ENCODE data around the gene CFAP58. TPM values are rescaled to one million over a fixed set of nuclear protein-coding genes. Genes with fewer than 3 reads are reported as not detected.

CFAP58 gene
- total RNA-seq, 2 experiments from 2014 or later = 0.59 to 0.86 TPM

GRCh38 chr10:104324931-104325330, 28.7 kb upstream of the CFAP58 start:
- H3K9me3 Mint-ChIP-seq = no peaks in the 10 kb centered on the region
- intact Hi-C loops (cut with micrococcal nuclease) = no loop called here
- peak overlapping the region; percentile 81 for H3K27ac Mint-ChIP-seq
- H3K4me3 Mint-ChIP-seq = peak overlapping the region; percentile 62
- H3K27me3 Mint-ChIP-seq (ENCODE audit: low read depth) = no peaks in the 10 kb centered on the region
- DNase-seq = no peak
- H3K36me3 Mint-ChIP-seq (ENCODE audit: low read depth) = peaks cover 18% of the 10 kb centered on the region
- CTCF ChIA-PET = interaction anchor here (1.3 to 11.4 kb wide), 4 partner anchors 19 to 50 kb away, joined by 4 to 63 read pairs (median 6); no protein-coding TSS in a partner anchor
- peaks cover 98% of the 10 kb centered on the region for H3K4me1 Mint-ChIP-seq (ENCODE audit: low read depth)

GRCh38 chr10:104325436-104326435, 27.9 kb upstream of the CFAP58 start:
- Mint-ChIP-seq H3K27me3 (ENCODE audit: low read depth) (no peaks in the 10 kb centered on the region), H3K4me3 (no peak overlapping the region), H3K9me3 (no peaks in the 10 kb centered on the region), H3K36me3 (ENCODE audit: low read depth) (peaks cover 18% of the 10 kb centered on the region), H3K27ac (peak overlapping the region; percentile 81), H3K4me1 (ENCODE audit: low read depth) (peaks cover 98% of the 10 kb centered on the region)
- no peak for DNase-seq
- intact Hi-C loops (cut with micrococcal nuclease) = no loop called here
- CTCF ChIA-PET = interaction anchor here (1.3 to 11.4 kb wide), 2 partner anchors 19 to 51 kb away, joined by 5 to 63 read pairs; no protein-coding TSS in a partner anchor

- Mint-ChIP-seq H3K4me1 (ENCODE audit: low read depth) (peaks cover 100% of the 10 kb centered on the region), H3K27ac (peak overlapping the region; percentile 72), H3K9me3 (no peaks in the 10 kb centered on the region), H3K27me3 (ENCODE audit: low read depth) (no peaks in the 10 kb centered on the region), H3K36me3 (ENCODE audit: low read depth) (peaks cover 16% of the 10 kb centered on the region), H3K4me3 (peak overlapping the region; percentile 72)
- no peak for DNase-seq
- intact Hi-C loops (cut with micrococcal nuclease) = no loop called here
- CTCF ChIA-PET = interaction anchor here (0.8 to 11.4 kb wide), 3 partner anchors 21 to 34 kb away, joined by 3 to 63 read pairs (median 4); no protein-coding TSS in a partner anchor
These were observed 26.5 kb upstream of the CFAP58 start for GRCh38 chr10:104326991-104327610.

GRCh38 chr10:104327745-104328645, 25.6 kb upstream of the CFAP58 start:
- Mint-ChIP-seq H3K4me3 (peak overlapping the region; percentile 72), H3K27me3 (ENCODE audit: low read depth) (no peaks in the 10 kb centered on the region), H3K27ac (peak overlapping the region; percentile 96), H3K9me3 (no peaks in the 10 kb centered on the region), H3K36me3 (ENCODE audit: low read depth) (peaks cover 18% of the 10 kb centered on the region), H3K4me1 (ENCODE audit: low read depth) (peaks cover 98% of the 10 kb centered on the region)
- peak; percentile 44 for DNase-seq
- intact Hi-C loops (cut with micrococcal nuclease) = no loop called here
- CTCF ChIA-PET = interaction anchor here (2.4 to 11.4 kb wide), 2 partner anchors 11 to 22 kb away, joined by 13 to 63 read pairs; partner anchors contain the start of gene ITPRIP

GRCh38 chr10:104328646-104328895, 25.1 kb upstream of the CFAP58 start:
- peak overlapping the region; percentile 72 for H3K4me3 Mint-ChIP-seq
- no peaks in the 10 kb centered on the region for H3K27me3 Mint-ChIP-seq (ENCODE audit: low read depth)
- CTCF ChIA-PET = interaction anchor here (2.4 to 11.4 kb wide), 3 partner anchors 10 to 22 kb away, joined by 13 to 63 read pairs (median 18); partner anchors contain the start of gene ITPRIP
- no peaks in the 10 kb centered on the region for H3K9me3 Mint-ChIP-seq
- intact Hi-C loops (cut with micrococcal nuclease) = no loop called here
- H3K4me1 Mint-ChIP-seq (ENCODE audit: low read depth) = peaks cover 98% of the 10 kb centered on the region
- peaks cover 21% of the 10 kb centered on the region for H3K36me3 Mint-ChIP-seq (ENCODE audit: low read depth)
- DNase-seq = no peak
- H3K27ac Mint-ChIP-seq = peak overlapping the region; percentile 96

GRCh38 chr10:104328896-104329710, 24.5 kb upstream of the CFAP58 start:
- DNase-seq = peak; percentile 94
- peaks cover 98% of the 10 kb centered on the region for H3K4me1 Mint-ChIP-seq (ENCODE audit: low read depth)
- no peaks in the 10 kb centered on the region for H3K27me3 Mint-ChIP-seq (ENCODE audit: low read depth)
- CTCF ChIA-PET = interaction anchor here (0.8 to 11.4 kb wide), 7 partner anchors 10 to 54 kb away, joined by 3 to 63 read pairs (median 3); partner anchors contain the start of gene ITPRIP
- H3K27ac Mint-ChIP-seq = peak overlapping the region; percentile 96
- peak overlapping the region; percentile 72 for H3K4me3 Mint-ChIP-seq
- intact Hi-C loops (cut with micrococcal nuclease) = loop anchor here (1.0 kb wide), 7 partner anchors 9 to 411 kb away; partner anchors contain the start of genes CFAP43, ITPRIP and STN1
- no peaks in the 10 kb centered on the region for H3K9me3 Mint-ChIP-seq
- H3K36me3 Mint-ChIP-seq (ENCODE audit: low read depth) = peaks cover 20% of the 10 kb centered on the region

- no peak for DNase-seq
- H3K9me3 Mint-ChIP-seq = no peaks in the 10 kb centered on the region
- H3K36me3 Mint-ChIP-seq (ENCODE audit: low read depth) = peaks cover 15% of the 10 kb centered on the region
- H3K4me1 Mint-ChIP-seq (ENCODE audit: low read depth) = peaks cover 98% of the 10 kb centered on the region
- intact Hi-C loops (cut with micrococcal nuclease) = loop anchor here (1.0 to 10.0 kb wide), 8 partner anchors 9 to 635 kb away; partner anchors contain the start of genes CFAP43, ITPRIP and STN1
- CTCF ChIA-PET = interaction anchor here (0.8 to 11.4 kb wide), 7 partner anchors 9 to 55 kb away, joined by 3 to 63 read pairs (median 3); partner anchors contain the start of gene ITPRIP
- H3K4me3 Mint-ChIP-seq = no peak overlapping the region
- H3K27me3 Mint-ChIP-seq (ENCODE audit: low read depth) = no peaks in the 10 kb centered on the region
- peak overlapping the region; percentile 96 for H3K27ac Mint-ChIP-seq
These were observed 23.9 kb upstream of the CFAP58 start for GRCh38 chr10:104329735-104330134.

GRCh38 chr10:104330168-104331110, 23.2 kb upstream of the CFAP58 start:
- no peak for DNase-seq
- intact Hi-C loops (cut with micrococcal nuclease) = loop anchor here (10.0 kb wide), 1 partner anchor 636 kb away; no protein-coding TSS in a partner anchor
- Mint-ChIP-seq H3K9me3 (no peaks in the 10 kb centered on the region), H3K27ac (peak overlapping the region; percentile 96), H3K27me3 (ENCODE audit: low read depth) (no peaks in the 10 kb centered on the region), H3K4me3 (no peak overlapping the region), H3K36me3 (ENCODE audit: low read depth) (peaks cover 12% of the 10 kb centered on the region), H3K4me1 (ENCODE audit: low read depth) (peaks cover 98% of the 10 kb centered on the region)
- CTCF ChIA-PET = interaction anchor here (0.8 to 11.4 kb wide), 7 partner anchors 9 to 55 kb away, joined by 3 to 63 read pairs (median 3); partner anchors contain the start of genes CFAP58 and ITPRIP

- no peaks in the 10 kb centered on the region for H3K27me3 Mint-ChIP-seq (ENCODE audit: low read depth)
- H3K4me1 Mint-ChIP-seq (ENCODE audit: low read depth) = peaks cover 98% of the 10 kb centered on the region
- CTCF ChIA-PET = interaction anchor here (2.1 to 11.4 kb wide), 3 partner anchors 19 to 25 kb away, joined by 4 to 63 read pairs (median 18); no protein-coding TSS in a partner anchor
- H3K4me3 Mint-ChIP-seq = no peak overlapping the region
- peak overlapping the region; percentile 39 for H3K27ac Mint-ChIP-seq
- intact Hi-C loops (cut with micrococcal nuclease) = loop anchor here (10.0 kb wide), 1 partner anchor 637 kb away; no protein-coding TSS in a partner anchor
- no peak for DNase-seq
- H3K36me3 Mint-ChIP-seq (ENCODE audit: low read depth) = peaks cover 12% of the 10 kb centered on the region
- H3K9me3 Mint-ChIP-seq = no peaks in the 10 kb centered on the region
These were observed 22.3 kb upstream of the CFAP58 start for GRCh38 chr10:104331208-104331838.

Measured in activated naive CD4-positive, alpha-beta T cell treated with anti-CD3 and anti-CD28 coated beads for 36 hours (primary cell).